GM19438 (cell line): ENCODE results near the gene THBS3.
"Not testable (repeated sequence)": the region's sequence is repeated elsewhere in the genome, so short reads cannot be mapped to it uniquely, and the experiment has no call there.

Experiments used
- ATAC-seq: cut with Tn5 transposase; IDR thresholded peaks from one replicate; pipeline ENCODE4 v1.9.1; 2021; ENCODE audit warnings: low read depth; ENCODE audit not compliant: unreplicated experiment

THBS3 gene

DNA sequence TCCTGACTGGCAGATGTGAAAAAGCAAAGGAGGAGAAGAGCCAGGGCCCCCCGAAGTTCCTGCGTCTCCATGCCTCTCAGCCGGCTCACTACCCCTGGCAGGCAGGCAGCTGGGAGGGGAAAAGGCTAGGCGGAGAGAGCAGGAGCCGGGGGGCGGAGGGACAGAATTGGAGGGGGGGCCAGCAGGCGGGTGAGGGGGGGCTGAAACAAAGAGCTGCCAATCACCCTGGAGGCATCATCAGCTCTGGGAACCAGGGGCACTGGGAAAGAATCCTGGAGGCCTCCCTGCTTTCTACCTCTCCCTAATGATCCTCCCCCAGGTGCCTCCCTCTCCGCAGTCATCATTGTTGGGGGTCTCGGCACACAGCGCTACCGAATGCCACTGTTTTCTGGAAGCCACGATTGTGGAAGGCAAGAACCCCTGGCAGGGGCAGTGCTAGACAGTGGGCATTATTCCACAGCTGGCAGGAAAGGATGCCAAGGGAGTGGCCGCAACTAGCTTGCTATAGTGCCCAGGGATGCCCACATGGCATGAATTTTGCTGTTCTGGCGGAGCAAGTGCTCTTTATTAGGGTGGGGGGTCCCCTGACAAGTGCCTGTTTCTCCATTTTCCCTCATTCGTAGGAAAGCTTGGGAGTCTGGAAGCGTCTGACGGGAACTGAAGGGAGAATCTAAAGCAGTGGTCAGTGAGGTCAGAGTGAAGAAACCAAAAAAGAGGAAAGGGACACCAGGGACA lies at the start of gene THBS3:
Gene THBS3 (minus strand): TSS at position 92 of the 735 bp plus-strand sequence. CDS start 21 bp downstream, at position 71.
- ATAC-seq = no peak

GRCh38 chr1:155256058-155256852 lies 48.6 kb upstream of the THBS3 start:
- ATAC-seq = no peak

GRCh38 chr1:155255243-155256007 lies 47.7 kb upstream of the THBS3 start, which contains the start of gene ENTREP3:
Gene ENTREP3 (minus strand): TSS chr1:155255483. CDS start chr1:155254877, 606 bp downstream.
- no peak for ATAC-seq

- ATAC-seq = no peak
Observed at GRCh38 chr1:155254714-155255242, 47.1 kb upstream of the THBS3 start.

GRCh38 chr1:155254228-155254713 lies 46.6 kb upstream of the THBS3 start:
- no peak for ATAC-seq

GRCh38 chr1:155253797-155254196 lies 46.1 kb upstream of the THBS3 start:
- ATAC-seq = no peak

GRCh38 chr1:155253208-155253607 lies 45.5 kb upstream of the THBS3 start:
- ATAC-seq = no peak

- no peak for ATAC-seq
Observed at GRCh38 chr1:155251566-155251965, 43.9 kb upstream of the THBS3 start.

DNA sequence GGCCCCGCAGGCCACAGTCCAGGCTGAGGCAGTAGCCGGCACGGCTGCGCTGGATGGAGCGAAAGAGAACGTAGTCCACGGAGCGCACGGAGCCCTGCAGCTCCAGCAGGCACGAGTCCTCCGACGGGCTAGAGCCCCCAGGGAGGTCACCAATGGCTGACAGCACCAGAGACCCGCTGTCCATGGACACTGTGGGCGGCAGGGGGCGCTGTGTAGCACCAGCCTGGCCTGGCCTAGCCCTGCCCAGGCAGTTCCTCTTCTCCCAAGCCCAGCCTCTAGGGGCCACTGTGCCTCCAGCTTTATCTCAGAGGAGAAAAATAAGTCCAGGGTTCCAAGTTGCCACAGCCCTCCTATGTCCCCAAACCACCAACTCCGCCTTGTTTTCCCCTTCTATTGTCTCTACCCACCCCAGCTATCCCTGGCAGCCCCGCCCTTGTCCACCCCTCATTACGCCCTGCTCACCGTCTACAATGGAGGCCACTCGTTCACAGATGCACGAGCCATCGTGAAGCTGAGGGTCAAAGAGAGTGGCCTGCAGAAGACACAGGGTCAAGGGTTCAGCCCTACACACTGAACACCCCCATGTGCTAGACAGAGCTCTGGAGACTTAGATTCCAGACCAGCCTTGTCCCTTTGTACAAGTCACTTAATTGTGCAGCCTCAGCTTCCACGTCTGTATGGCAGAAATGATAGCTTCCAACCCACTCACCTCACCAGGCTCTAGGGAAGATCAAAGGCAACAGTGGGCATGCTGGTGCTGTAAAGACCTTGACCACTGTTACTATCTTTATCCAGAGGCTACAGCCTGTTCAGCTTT lies 43.1 kb upstream of the THBS3 start:
- peak; percentile 70 for ATAC-seq

- peak; percentile 10 for ATAC-seq
Observed at GRCh38 chr1:155250246-155250632, 42.5 kb upstream of the THBS3 start.

GRCh38 chr1:155247667-155248553 lies 40.2 kb upstream of the THBS3 start:
- no peak for ATAC-seq

- ATAC-seq = not testable (repeated sequence)
Observed at GRCh38 chr1:155246796-155247195, 39.1 kb upstream of the THBS3 start.

GRCh38 chr1:155245163-155245524 lies 37.4 kb upstream of the THBS3 start:
- no peak for ATAC-seq

- ATAC-seq = peak; percentile 78
Observed at GRCh38 chr1:155244368-155245162, 36.9 kb upstream of the THBS3 start.

GRCh38 chr1:155242805-155243358 lies 35.2 kb upstream of the THBS3 start:
- ATAC-seq = no peak

GRCh38 chr1:155241841-155242264 lies 34.2 kb upstream of the THBS3 start:
- no peak for ATAC-seq

DNA sequence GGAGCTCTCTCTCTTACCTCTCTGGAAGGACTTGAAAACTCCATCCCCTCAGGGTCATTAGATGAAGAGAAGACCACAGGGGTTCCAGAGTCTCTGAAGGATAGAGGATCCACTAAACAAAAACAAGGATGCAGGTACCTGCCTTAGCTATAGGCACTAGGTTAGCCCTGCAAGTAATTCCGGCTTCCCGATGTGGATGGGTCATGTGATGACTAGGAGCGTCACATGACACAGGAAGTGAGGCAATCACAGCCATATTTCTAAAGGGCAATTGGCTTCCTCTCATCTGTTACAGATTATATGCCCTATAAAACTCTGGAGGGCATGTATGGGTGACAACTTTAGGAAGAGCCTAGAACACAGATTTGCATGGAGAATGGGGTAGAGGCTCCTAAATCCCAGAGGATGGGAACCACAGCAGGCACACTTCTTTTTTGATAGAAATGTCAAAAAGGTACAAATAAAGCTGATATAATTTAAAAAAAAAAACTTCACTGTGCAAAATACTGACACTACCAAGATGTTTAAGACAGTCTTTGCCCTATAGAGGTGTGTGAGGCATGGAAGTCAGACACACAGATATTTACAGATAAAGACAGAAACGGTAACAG lies 33.5 kb upstream of the THBS3 start:
- ATAC-seq = no peak
